ENCODE measurements around the gene RNF220.
A peak's percentile ranks its signal among the peaks of the same experiment; 100 is the strongest.

Gene RNF220

GRCh38 chr1:44405031-44405797, at the start of gene RNF220:
TSS of gene RNF220 (plus strand) at chr1:44405255.
- no peak for DNase-seq (ENCODE audit: insufficient read length, low spot score)
- FAIRE-seq = no peak

- no peak for DNase-seq (ENCODE audit: insufficient read length, low spot score)
- FAIRE-seq = peak; percentile 23
These were observed 49.3 kb upstream of the RNF220 start for GRCh38 chr1:44355582-44356305.

- no peak for DNase-seq (ENCODE audit: insufficient read length, low spot score)
- FAIRE-seq = no peak
These were observed 47.3 kb upstream of the RNF220 start for GRCh38 chr1:44357710-44358109.

GRCh38 chr1:44359234-44359935, 45.7 kb upstream of the RNF220 start:
- FAIRE-seq (no peak), DNase-seq (ENCODE audit: insufficient read length, low spot score) (no peak)

GRCh38 chr1:44361478-44361877, 43.6 kb upstream of the RNF220 start:
- no peak for DNase-seq (ENCODE audit: insufficient read length, low spot score)
- no peak for FAIRE-seq

GRCh38 chr1:44366371-44366975, 38.6 kb upstream of the RNF220 start:
- FAIRE-seq (no peak), DNase-seq (ENCODE audit: insufficient read length, low spot score) (no peak)

GRCh38 chr1:44367944-44368343, 37.1 kb upstream of the RNF220 start:
- FAIRE-seq (no peak), DNase-seq (ENCODE audit: insufficient read length, low spot score) (no peak)

GRCh38 chr1:44368471-44369151, 36.4 kb upstream of the RNF220 start:
- DNase-seq (ENCODE audit: insufficient read length, low spot score) = no peak

GRCh38 chr1:44371206-44371605, 33.8 kb upstream of the RNF220 start:
- DNase-seq (ENCODE audit: insufficient read length, low spot score) = no peak
- no peak for FAIRE-seq

More at GRCh38 chr1:44368471-44369151, 36.4 kb upstream of the RNF220 start:
- no peak for FAIRE-seq

GRCh38 chr1:44375547-44375946, 29.5 kb upstream of the RNF220 start:
- FAIRE-seq = no peak
- DNase-seq (ENCODE audit: insufficient read length, low spot score) = no peak

GRCh38 chr1:44377925-44378784, 26.9 kb upstream of the RNF220 start:
- FAIRE-seq = peak; percentile 57
- DNase-seq (ENCODE audit: insufficient read length, low spot score) = peak; percentile 16

GRCh38 chr1:44380666-44381177, 24.3 kb upstream of the RNF220 start:
- FAIRE-seq (no peak), DNase-seq (ENCODE audit: insufficient read length, low spot score) (no peak)

GRCh38 chr1:44388551-44388950, 16.5 kb upstream of the RNF220 start:
- DNase-seq (ENCODE audit: insufficient read length, low spot score) (no peak), FAIRE-seq (no peak)

- FAIRE-seq = no peak
- no peak for DNase-seq (ENCODE audit: insufficient read length, low spot score)
These were observed 15.6 kb upstream of the RNF220 start for GRCh38 chr1:44389437-44389836.

GRCh38 chr1:44390277-44390676, 14.8 kb upstream of the RNF220 start:
- no peak for FAIRE-seq
- no peak for DNase-seq (ENCODE audit: insufficient read length, low spot score)

- DNase-seq (ENCODE audit: insufficient read length, low spot score) (no peak), FAIRE-seq (no peak)
These were observed 3.5 kb upstream of the RNF220 start for GRCh38 chr1:44401256-44402228.

- FAIRE-seq (no peak), DNase-seq (ENCODE audit: insufficient read length, low spot score) (no peak)
These were observed 1.0 kb downstream of the RNF220 start for GRCh38 chr1:44405798-44406736.
